GM06990 (cell line): ENCODE results near the gene DNA2.

Experiments used
- DNase-seq: peaks from one replicate; pipeline ENCODE4 v3.0.0-alpha.2; 2011; ENCODE audit not compliant: insufficient read length; ENCODE audit errors: extremely low read depth
- H3K27me3 ChIP-seq: replicated peaks from 2 replicates; pipeline ENCODE4 v1.6.0; 2011; ENCODE audit warnings: low read length; ENCODE audit not compliant: control insufficient read depth, insufficient read depth
- H3K36me3 ChIP-seq: 2 replicates; pipeline ENCODE4 v1.5.1; 2011; ENCODE audit warnings: low read length; ENCODE audit not compliant: control insufficient read depth, insufficient read depth
- H3K4me3 ChIP-seq: replicated peaks from 2 replicates; pipeline ENCODE4 v1.5.1; 2011; ENCODE audit warnings: low read depth, mild to moderate bottlenecking, control low read depth, low read length
- CTCF ChIP-seq: IDR thresholded peaks from 2 replicates; pipeline ENCODE4 v1.5.1; 2011; ENCODE audit warnings: low read length, control low read depth, mild to moderate bottlenecking, inconsistent platforms; ENCODE audit not compliant: insufficient read depth, poor library complexity, severe bottlenecking

DNA2 gene

DNA sequence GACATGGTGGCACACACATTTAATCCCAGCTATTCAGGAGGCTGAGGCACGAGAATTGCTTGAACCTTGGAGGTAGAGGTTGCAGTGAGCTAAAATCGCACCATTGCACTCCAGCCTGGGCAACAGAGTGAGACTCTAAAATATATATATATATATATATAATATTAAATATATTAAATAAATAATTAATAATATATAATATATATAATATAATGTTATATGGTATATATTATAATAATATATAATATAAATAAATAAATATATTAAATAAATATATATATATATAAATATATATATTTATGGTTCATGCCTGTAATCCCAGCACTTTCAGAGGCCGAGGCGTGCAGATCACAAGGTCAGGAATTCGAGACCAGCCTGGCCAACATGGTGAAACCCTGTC, 105.2 kb downstream of the DNA2 start:
- TF ChIP-seq CTCF: no peak
- no peak for DNase-seq
- no peaks in the 10 kb centered on the region for H3K27me3 ChIP-seq
- H3K4me3 ChIP-seq: no peak overlapping the region
- no peaks in the 10 kb centered on the region; the same call in 1 of the 2 replicates for H3K36me3 ChIP-seq

GRCh38 chr10:68365611-68366010, 106.2 kb downstream of the DNA2 start:
- no peaks in the 10 kb centered on the region; the same call in 1 of the 2 replicates for H3K36me3 ChIP-seq
- no peak for DNase-seq
- no peak for TF ChIP-seq CTCF
- no peak overlapping the region for H3K4me3 ChIP-seq
- no peaks in the 10 kb centered on the region for H3K27me3 ChIP-seq

GRCh38 chr10:68364101-68364886, 107.5 kb downstream of the DNA2 start:
- H3K27me3 ChIP-seq: no peaks in the 10 kb centered on the region
- H3K4me3 ChIP-seq: no peak overlapping the region
- DNase-seq: no peak
- H3K36me3 ChIP-seq: no peaks in the 10 kb centered on the region; the same call in 1 of the 2 replicates
- no peak for TF ChIP-seq CTCF
